ENCODE data around the gene DAAM1.

DAAM1 gene

DNA sequence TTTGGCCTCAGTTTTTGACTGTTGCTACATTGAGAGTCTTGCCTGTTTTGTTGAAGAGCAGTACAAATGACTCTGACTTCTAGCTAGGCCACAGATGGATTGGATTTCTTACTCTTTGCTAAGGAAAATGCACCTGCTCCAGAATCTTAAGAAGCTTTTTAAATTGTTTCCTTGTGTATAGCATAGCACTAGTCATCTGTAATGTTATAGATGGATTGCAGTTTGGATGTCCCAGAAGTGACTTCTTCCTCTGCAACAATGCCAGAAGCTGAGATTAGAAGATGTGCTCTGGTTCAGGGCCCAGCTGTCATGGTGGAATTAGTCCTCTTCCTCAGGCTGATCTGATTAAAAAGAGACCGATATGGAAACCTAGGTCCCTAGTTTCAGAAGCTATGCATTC lies 67.9 kb downstream of the DAAM1 start:
- no peak overlapping the region for H3K4me3 ChIP-seq (replicated peaks; ENCODE audit: low read depth, low read length)
- TF ChIP-seq, protein P1, sequence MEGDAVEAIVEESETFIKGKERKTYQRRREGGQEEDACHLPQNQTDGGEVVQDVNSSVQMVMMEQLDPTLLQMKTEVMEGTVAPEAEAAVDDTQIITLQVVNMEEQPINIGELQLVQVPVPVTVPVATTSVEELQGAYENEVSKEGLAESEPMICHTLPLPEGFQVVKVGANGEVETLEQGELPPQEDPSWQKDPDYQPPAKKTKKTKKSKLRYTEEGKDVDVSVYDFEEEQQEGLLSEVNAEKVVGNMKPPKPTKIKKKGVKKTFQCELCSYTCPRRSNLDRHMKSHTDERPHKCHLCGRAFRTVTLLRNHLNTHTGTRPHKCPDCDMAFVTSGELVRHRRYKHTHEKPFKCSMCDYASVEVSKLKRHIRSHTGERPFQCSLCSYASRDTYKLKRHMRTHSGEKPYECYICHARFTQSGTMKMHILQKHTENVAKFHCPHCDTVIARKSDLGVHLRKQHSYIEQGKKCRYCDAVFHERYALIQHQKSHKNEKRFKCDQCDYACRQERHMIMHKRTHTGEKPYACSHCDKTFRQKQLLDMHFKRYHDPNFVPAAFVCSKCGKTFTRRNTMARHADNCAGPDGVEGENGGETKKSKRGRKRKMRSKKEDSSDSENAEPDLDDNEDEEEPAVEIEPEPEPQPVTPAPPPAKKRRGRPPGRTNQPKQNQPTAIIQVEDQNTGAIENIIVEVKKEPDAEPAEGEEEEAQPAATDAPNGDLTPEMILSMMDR (IDR thresholded peaks at IDR 0.05; ENCODE audit: low read length, missing control alignments), result no peak
- no peak for DNase-seq (ENCODE audit: low read depth)

DNA sequence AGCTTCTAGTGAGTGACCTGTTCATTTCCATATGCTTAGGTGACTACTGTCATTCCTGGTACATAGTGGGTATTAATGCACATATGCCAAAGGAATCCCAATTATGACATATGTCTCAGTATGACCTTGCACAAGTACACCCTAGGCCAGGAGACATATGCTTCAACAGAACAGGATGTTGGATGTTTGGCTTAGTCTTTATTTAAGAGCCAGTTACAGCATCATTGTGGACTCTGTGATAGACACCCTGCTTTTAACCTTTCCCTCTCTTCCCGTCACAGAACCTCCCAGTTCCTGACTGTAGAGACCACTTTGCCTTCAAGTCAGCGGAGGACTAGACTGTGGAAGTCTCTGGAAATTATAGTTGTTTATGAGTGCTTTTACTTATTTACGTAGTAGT lies 72.9 kb downstream of the DAAM1 start:
- no peak overlapping the region for H3K4me3 ChIP-seq (replicated peaks; ENCODE audit: low read depth, low read length)
- no peak for DNase-seq (ENCODE audit: low read depth)
- TF ChIP-seq, protein P1 (IDR thresholded peaks at IDR 0.05; ENCODE audit: low read length, missing control alignments), result no peak

DNA sequence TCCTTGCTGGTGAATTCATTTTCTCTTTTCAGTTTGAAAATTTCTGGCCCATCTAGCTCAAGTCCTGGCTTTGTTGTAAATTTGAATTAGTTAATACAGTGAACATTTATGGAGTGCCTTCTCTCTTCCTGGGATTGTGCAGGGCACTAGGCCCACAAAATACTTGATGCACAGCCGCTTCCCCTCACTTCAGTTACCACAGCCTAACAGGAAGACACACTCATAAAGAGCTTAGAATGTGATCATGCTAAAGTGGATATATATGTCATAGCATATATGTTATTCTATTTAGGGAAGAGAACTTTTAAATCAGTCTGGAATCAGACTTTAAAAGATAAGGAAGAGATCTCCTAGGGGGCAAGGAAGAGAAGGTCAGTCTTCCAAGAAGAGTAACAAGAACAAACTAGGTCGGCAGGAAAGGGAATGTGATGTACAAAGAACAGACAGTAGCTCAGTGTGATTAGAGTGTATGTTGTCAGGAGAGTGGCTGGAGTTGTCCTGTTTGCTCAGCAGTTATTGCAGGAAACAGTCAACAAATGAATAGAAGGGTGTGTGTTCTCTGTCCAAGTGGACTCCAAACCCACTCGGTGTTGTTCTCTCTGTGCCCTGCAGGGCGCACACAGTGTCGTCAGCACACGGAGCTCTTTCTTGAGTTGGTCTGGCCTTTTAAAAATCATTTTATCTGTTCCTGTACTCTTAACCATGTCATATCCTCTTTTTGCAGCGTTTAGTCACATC lies 74.4 kb downstream of the DAAM1 start:
- no peak for DNase-seq (ENCODE audit: low read depth)
- TF ChIP-seq, protein P1 (IDR thresholded peaks at IDR 0.05; ENCODE audit: low read length, missing control alignments), result peak; percentile 13

DNA sequence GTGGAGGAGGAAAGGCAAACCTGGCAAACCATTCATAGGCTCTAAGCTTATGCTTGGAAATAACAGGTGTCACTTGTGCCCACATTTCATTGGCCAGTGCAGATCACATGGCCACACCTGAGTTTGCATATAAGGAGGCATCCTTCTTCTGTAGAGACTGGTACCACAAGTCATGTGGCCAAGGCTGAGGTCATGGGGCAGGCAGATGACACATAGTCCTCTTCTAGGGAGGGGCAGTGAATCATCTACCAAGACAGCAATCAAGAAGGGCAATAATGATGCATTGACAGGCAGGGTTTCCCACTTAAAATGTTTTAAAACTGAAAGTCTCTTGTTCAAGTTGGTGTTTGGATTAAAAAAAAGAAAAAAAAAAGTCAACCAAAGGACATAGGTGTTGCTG lies 77.3 kb downstream of the DAAM1 start:
- TF ChIP-seq, protein P1 (IDR thresholded peaks at IDR 0.05; ENCODE audit: low read length, missing control alignments), result no peak
- DNase-seq (ENCODE audit: low read depth), result no peak
- no peak overlapping the region for H3K4me3 ChIP-seq (replicated peaks; ENCODE audit: low read depth, low read length)

More for the DNA sequence above, 74.4 kb downstream of the DAAM1 start:
- no peak overlapping the region for H3K4me3 ChIP-seq (replicated peaks; ENCODE audit: low read depth, low read length)

DNA sequence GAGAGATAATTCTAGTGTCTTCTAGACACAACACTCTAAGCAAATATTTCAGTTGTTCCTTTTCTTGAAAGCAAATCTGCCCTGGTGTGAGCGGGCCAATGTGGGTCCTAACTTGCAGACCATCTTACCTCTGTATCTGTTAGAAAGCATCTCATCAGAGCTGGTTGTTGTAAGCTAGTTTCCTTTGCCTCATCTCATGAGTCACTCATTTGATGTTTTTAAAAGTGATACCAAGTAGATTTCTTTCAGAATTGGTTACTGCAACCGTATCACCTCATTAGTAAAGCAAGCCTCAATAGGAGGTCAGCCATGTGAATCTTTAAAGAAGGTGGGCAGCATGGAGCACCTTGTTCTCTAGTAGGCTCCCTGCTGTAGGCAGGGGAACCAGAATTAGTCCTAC lies 78.6 kb downstream of the DAAM1 start:
- no peak overlapping the region for H3K4me3 ChIP-seq (replicated peaks; ENCODE audit: low read depth, low read length)
- TF ChIP-seq, protein P1 (IDR thresholded peaks at IDR 0.05; ENCODE audit: low read length, missing control alignments), result no peak

DNA sequence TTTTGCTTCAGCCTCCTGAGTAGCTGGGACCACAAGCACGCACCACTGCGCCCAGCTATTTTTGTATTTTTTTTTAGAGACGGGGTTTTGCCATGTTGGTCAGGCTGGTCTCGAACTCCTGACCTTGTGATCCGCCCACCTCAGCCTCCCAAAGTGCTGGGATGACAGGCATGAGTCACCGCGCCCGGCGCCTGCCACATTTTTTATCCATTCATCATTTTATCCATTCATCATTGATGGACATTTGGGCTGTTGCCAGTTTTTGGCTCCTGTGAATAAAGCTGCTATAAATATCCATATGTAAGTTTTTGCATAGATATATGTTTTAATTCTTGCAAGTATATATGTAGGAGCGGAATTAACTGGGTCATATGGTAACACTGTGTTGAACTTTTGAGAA lies 79.5 kb downstream of the DAAM1 start:
- TF ChIP-seq, protein P1 (IDR thresholded peaks at IDR 0.05; ENCODE audit: low read length, missing control alignments), result no peak
- H3K4me3 ChIP-seq (replicated peaks; ENCODE audit: low read depth, low read length), result no peak overlapping the region
- no peak for DNase-seq (ENCODE audit: low read depth)

More for the DNA sequence above, 78.6 kb downstream of the DAAM1 start:
- DNase-seq (ENCODE audit: low read depth), result no peak

DNA sequence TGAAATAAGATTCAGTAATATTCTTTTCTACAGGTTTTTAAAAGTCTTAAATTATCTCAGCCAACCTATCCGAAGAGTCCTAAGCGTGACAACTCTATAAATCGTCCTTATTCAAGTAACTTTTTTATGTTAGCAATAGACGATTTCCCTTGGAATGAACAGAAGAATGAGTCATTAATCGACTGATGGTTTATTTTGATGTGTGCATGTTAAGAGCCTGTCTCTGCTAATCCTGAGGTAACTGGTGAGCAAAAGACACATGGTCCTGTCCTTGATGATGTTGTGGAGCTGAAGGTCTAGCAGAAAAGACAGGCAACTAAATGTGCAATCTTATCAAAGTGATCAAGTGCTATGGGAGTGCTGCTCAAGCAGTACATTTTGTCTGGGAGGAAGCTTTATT lies 80.4 kb downstream of the DAAM1 start:
- TF ChIP-seq, protein P1 (IDR thresholded peaks at IDR 0.05; ENCODE audit: low read length, missing control alignments), result no peak
- H3K4me3 ChIP-seq (replicated peaks; ENCODE audit: low read depth, low read length), result no peak overlapping the region
- no peak for DNase-seq (ENCODE audit: low read depth)

Data from fibroblast of pulmonary artery (primary cell).